Bronchial epithelial cell (primary cell): ENCODE measurements around the gene CELA2A. TPM values are rescaled to one million over a fixed set of nuclear protein-coding genes. Genes with fewer than 3 reads are reported as not detected.

Source experiments
- DNase-seq: peaks from one replicate; pipeline ENCODE4 v3.0.0-alpha.2; 2010; ENCODE audit warnings: low read depth
- FAIRE-seq: peaks from 2 replicates; lab custom pipeline; 2011; peaks lifted over from hg19 to GRCh38; lab: Jason Lieb, UNC
- H3K27me3 ChIP-seq: 2 replicates; pipeline ENCODE4 v1.5.1; 2011; ENCODE audit warnings: low read length; ENCODE audit not compliant: control insufficient read depth, insufficient read depth
- H3K36me3 ChIP-seq: 2 replicates; pipeline ENCODE4 v1.5.1; 2011; ENCODE audit warnings: low read length; ENCODE audit not compliant: control insufficient read depth, insufficient read depth
- H3K4me3 ChIP-seq: 2 replicates; pipeline ENCODE4 v1.5.1; 2011; ENCODE audit warnings: mild to moderate bottlenecking, low read depth, low read length, control low read depth
- total RNA-seq: library from RNA; depleted of rRNA; stranded (reverse); fragments of >200 nt; gene quantifications from 2 replicates; pipeline ENCODE4 v1.2.1, GENCODE V29; 2014
- TF ChIP-seq, protein P1 (sequence below): IDR thresholded peaks from 2 replicates; pipeline ENCODE4 v1.5.1; 2011; ENCODE audit warnings: mild to moderate bottlenecking, moderate library complexity, low read length, control low read depth, inconsistent platforms; ENCODE audit not compliant: insufficient read depth, severe bottlenecking

Gene CELA2A
- total RNA-seq, 1 donor from 2014 or later = not detected

GRCh38 chr1:15492596-15492995, 36.1 kb downstream of the CELA2A start:
- H3K36me3 ChIP-seq = peaks cover 4% of the 10 kb centered on the region
- no peak overlapping the region for H3K4me3 ChIP-seq
- TF ChIP-seq, protein P1, sequence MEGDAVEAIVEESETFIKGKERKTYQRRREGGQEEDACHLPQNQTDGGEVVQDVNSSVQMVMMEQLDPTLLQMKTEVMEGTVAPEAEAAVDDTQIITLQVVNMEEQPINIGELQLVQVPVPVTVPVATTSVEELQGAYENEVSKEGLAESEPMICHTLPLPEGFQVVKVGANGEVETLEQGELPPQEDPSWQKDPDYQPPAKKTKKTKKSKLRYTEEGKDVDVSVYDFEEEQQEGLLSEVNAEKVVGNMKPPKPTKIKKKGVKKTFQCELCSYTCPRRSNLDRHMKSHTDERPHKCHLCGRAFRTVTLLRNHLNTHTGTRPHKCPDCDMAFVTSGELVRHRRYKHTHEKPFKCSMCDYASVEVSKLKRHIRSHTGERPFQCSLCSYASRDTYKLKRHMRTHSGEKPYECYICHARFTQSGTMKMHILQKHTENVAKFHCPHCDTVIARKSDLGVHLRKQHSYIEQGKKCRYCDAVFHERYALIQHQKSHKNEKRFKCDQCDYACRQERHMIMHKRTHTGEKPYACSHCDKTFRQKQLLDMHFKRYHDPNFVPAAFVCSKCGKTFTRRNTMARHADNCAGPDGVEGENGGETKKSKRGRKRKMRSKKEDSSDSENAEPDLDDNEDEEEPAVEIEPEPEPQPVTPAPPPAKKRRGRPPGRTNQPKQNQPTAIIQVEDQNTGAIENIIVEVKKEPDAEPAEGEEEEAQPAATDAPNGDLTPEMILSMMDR = no peak
- no peak for DNase-seq
- no peak for FAIRE-seq
- no peaks in the 10 kb centered on the region for H3K27me3 ChIP-seq

- Histone ChIP-seq H3K36me3 (peaks cover 4% of the 10 kb centered on the region), H3K4me3 (no peak overlapping the region), H3K27me3 (no peaks in the 10 kb centered on the region)
- FAIRE-seq (no peak), DNase-seq (no peak)
- TF ChIP-seq, protein P1 = no peak
These were observed 37.4 kb downstream of the CELA2A start for GRCh38 chr1:15493869-15494390.

GRCh38 chr1:15500184-15501178, 43.9 kb downstream of the CELA2A start:
- TF ChIP-seq, protein P1 = no peak
- Histone ChIP-seq H3K27me3 (no peaks in the 10 kb centered on the region), H3K36me3 (no peaks in the 10 kb centered on the region), H3K4me3 (no peak overlapping the region)
- FAIRE-seq (no peak), DNase-seq (no peak)

DNA sequence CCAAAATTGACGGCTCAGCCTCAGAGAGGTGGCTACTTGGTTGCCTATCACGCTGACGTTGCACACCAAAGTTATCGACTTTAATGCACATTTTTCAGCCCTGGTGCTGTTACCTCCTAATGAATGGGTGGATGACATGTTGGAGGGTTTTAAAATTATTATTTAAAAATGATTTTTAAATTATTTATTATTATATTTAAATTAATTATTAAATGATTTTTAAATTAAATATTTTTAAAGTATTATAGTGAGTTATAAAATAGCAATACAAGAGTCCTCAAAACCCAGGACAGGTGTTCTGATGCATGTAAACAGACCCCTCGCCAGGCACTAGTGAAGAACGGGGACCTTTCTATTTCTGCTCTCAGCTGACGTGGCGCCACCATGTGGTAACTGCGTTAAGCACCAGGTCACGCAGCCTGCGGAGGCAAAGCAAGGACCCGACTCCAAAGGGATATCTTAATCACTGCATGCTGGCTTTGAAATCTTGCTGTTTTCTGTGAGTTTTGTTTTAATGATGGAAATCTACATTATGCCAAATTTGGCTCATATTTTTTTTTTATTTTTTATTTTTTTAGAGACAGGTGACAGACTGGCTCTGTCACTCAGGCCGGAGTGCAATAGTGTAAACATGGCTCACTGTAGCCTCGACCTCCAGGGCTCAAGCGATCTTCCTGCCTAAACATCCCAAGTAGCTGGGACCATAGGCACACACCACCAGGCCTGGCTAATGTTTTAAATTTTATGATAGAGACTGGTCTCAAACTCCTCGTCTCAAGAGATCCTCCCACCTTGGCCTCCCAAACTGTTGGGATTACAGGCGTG, 44.9 kb downstream of the CELA2A start:
- TF ChIP-seq, protein P1 = peak; percentile 88
- peak; percentile 47 for DNase-seq
- H3K4me3 ChIP-seq = no peak overlapping the region
- no peaks in the 10 kb centered on the region for H3K27me3 ChIP-seq
- H3K36me3 ChIP-seq = no peaks in the 10 kb centered on the region
- FAIRE-seq = no peak

DNA sequence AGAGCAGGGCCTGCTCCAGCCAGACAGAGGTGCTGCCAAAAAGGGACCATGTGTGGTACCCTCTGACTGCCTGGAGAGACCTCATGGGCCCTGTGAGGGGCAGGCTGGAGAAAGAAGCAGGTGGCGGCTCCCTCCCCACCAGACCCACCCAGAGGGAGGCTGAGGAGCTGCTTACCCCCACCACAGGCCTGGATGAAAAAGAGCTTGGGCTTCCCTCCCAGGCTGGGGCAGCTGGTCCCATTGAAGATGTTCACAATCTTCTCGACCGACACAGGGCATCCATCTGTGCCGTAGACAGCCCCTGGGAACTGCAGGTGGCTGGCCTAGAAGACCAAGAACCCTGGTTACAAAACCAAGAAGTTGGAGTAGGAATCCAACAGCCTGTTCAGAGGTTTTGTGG, 47.9 kb downstream of the CELA2A start:
- no peak overlapping the region for H3K4me3 ChIP-seq
- DNase-seq = no peak
- H3K27me3 ChIP-seq = no peaks in the 10 kb centered on the region
- TF ChIP-seq, protein P1 = no peak
- no peak for FAIRE-seq
- no peaks in the 10 kb centered on the region for H3K36me3 ChIP-seq
